Endothelial cell of umbilical vein (primary cell): ENCODE measurements around the gene CCDC172. TPM values are rescaled to one million over a fixed set of nuclear protein-coding genes. Genes with fewer than 3 reads are reported as not detected.

ENCODE experiments used
- BruUV-seq: library from RNA; stranded (reverse); fragments of 400-500 nt; replicated peaks from 2 replicates; lab custom pipeline; 2021; lab: Mats Ljungman, UMichigan
- CTCF ChIA-PET: fragments of 300-600, 350-600 bp; sonication (Branson Sonifier 250); formaldehyde crosslinking; loops from one replicate; lab custom pipeline; 2021; ENCODE audit warnings: antibody characterized with exemption, inconsistent platforms; lab: Charles Lee
- POLR2A ChIA-PET: fragments of 300-600, 350-600 bp; sonication (Branson Sonifier 250); formaldehyde crosslinking; loops from one replicate; lab custom pipeline; 2021; ENCODE audit warnings: antibody characterized with exemption, inconsistent platforms; lab: Charles Lee
- DNase-seq: peaks from one replicate; pipeline ENCODE4 v3.0.0-alpha.2; 2011; ENCODE audit warnings: low read depth, low spot score
- FAIRE-seq: peaks from 2 replicates; lab custom pipeline; 2011; peaks lifted over from hg19 to GRCh38; lab: Jason Lieb, UNC
- H2AFZ ChIP-seq: 2 replicates; pipeline ENCODE4 v1.6.0; 2012; ENCODE audit warnings: low read depth, low read length, control low read depth, inconsistent platforms
- H3K27ac ChIP-seq: 2 replicates; pipeline ENCODE4 v1.5.1; 2011; ENCODE audit warnings: low read depth, mild to moderate bottlenecking, control low read depth, low read length, moderate library complexity; ENCODE audit not compliant: insufficient read depth
- H3K27me3 ChIP-seq, 2 experiments: 2 replicates each; pipeline versions ENCODE4 v1.6.0 to v1.6.1; 2011; ENCODE audit warnings: low read length in 2 of 2, mixed read lengths in 1 of 2; ENCODE audit not compliant: control insufficient read depth in 2 of 2, insufficient read depth in 2 of 2
- H3K36me3 ChIP-seq, 2 experiments: 2 replicates in 1 of 2; 3 replicates in 1 of 2; pipeline ENCODE4 v1.5.1; 2011; ENCODE audit warnings: low read length in 2 of 2, mild to moderate bottlenecking in 1 of 2, moderate library complexity in 1 of 2; ENCODE audit not compliant: control insufficient read depth in 2 of 2, insufficient read depth in 2 of 2; ENCODE audit errors: extremely low read depth in 1 of 2
- H3K4me1 ChIP-seq: 3 replicates; pipeline ENCODE4 v1.5.1; 2011; ENCODE audit warnings: mild to moderate bottlenecking, low read length; ENCODE audit not compliant: control insufficient read depth, insufficient read depth; ENCODE audit errors: extremely low read depth
- H3K4me2 ChIP-seq: 2 replicates; pipeline ENCODE4 v1.6.1; 2011; ENCODE audit warnings: low read length, control low read depth, mixed read lengths; ENCODE audit not compliant: insufficient read depth
- H3K4me3 ChIP-seq, 3 experiments: fragments of 200-600 bp in 1 of 3; sonication (generic), shearing (Covaris generic) in 1 of 3; replicated peaks in 1 of 3; 2 replicates each; pipeline ENCODE4 v1.5.1; 2011 to 2016; ENCODE audit warnings: control low read depth in 3 of 3, low read length in 3 of 3, mild to moderate bottlenecking in 2 of 3, inconsistent platforms in 1 of 3, low read depth in 1 of 3, moderate library complexity in 1 of 3; ENCODE audit not compliant: insufficient read depth in 1 of 3
- H3K79me2 ChIP-seq: 2 replicates; pipeline ENCODE4 v1.6.0; 2012; ENCODE audit warnings: low read length, inconsistent platforms; ENCODE audit not compliant: control insufficient read depth, insufficient read depth
- H3K9ac ChIP-seq: replicated peaks from 2 replicates; pipeline ENCODE3; 2011; ENCODE audit warnings: low read length, control low read depth; ENCODE audit not compliant: insufficient read depth; ENCODE audit errors: extremely low read depth
- H3K9me1 ChIP-seq: replicated peaks from 3 replicates; pipeline ENCODE4 v1.6.0; 2011; ENCODE audit warnings: mild to moderate bottlenecking, low read length; ENCODE audit not compliant: control insufficient read depth, insufficient read depth; ENCODE audit errors: extremely low read depth
- H3K9me3 ChIP-seq: replicated peaks from 2 replicates; pipeline ENCODE4 v1.5.1; 2012; ENCODE audit warnings: low read length, inconsistent platforms; ENCODE audit not compliant: control insufficient read depth, insufficient read depth
- H4K20me1 ChIP-seq: replicated peaks from 2 replicates; pipeline ENCODE3; 2011; ENCODE audit warnings: mild to moderate bottlenecking, low read length; ENCODE audit not compliant: control insufficient read depth, insufficient read depth; ENCODE audit errors: extremely low read depth
- EZH2 ChIP-seq: IDR thresholded peaks from 2 replicates; pipeline ENCODE4 v1.6.1; 2012; ENCODE audit warnings: borderline replicate concordance, low read depth, mild to moderate bottlenecking, moderate library complexity, low read length, inconsistent platforms; ENCODE audit not compliant: severe bottlenecking
- FOS ChIP-seq: IDR thresholded peaks from 2 replicates; pipeline ENCODE4 v1.6.1; 2011; ENCODE audit warnings: mild to moderate bottlenecking, low read length, moderate library complexity, borderline replicate concordance; ENCODE audit not compliant: insufficient read depth
- GATA2 ChIP-seq: IDR thresholded peaks from 2 replicates; pipeline ENCODE4 v1.7.0; 2011; ENCODE audit warnings: low read depth, mild to moderate bottlenecking, moderate library complexity, mixed read lengths, low read length; ENCODE audit not compliant: insufficient read length, insufficient read depth
- JUN ChIP-seq: IDR thresholded peaks from 2 replicates; pipeline ENCODE4 v1.6.1; 2011; ENCODE audit warnings: borderline replicate concordance, low read depth; ENCODE audit not compliant: insufficient read length, insufficient read depth
- MYC ChIP-seq: IDR thresholded peaks from one replicate; pipeline ENCODE4 v1.6.1; 2011; ENCODE audit warnings: mild to moderate bottlenecking, low read depth, low read length
- POLR2A ChIP-seq: IDR thresholded peaks from 2 replicates; pipeline ENCODE4 v1.6.1; 2012; ENCODE audit warnings: low read depth, mild to moderate bottlenecking, control low read depth, low read length
- POLR2AphosphoS5 ChIP-seq: IDR thresholded peaks from 2 replicates; pipeline ENCODE4 v1.6.1; 2012; ENCODE audit warnings: low read depth, mild to moderate bottlenecking, control low read depth, low read length, moderate library complexity; ENCODE audit not compliant: insufficient read depth
- dilution Hi-C: fragments of 300-500 bp; cut with MboI; formaldehyde crosslinking; loops from one replicate; pipeline ENCODE4 v1.15.0; 2019; ENCODE audit warnings: low sequenced_read_pairs; ENCODE audit not compliant: extremely low pct_ligation_motif_present
- intact Hi-C: fragments of 100-400 bp; cut with micrococcal nuclease; formaldehyde crosslinking; loops from one replicate; pipeline ENCODE4 v1.10.0; 2022
- polyA plus RNA-seq, 4 experiments: library from polyadenylated mRNA; depleted of rRNA in 3 of 4; stranded (reverse) in 3 of 4; unstranded in 1 of 4; fragments of >200 nt; gene quantifications; 2 replicates each; pipeline versions ENCODE4 v1.2.1 to v1.2.3, GENCODE V29; 2011 to 2012; ENCODE audit warnings: missing spikeins in 1 of 4
- total RNA-seq: library from RNA; stranded (reverse); gene quantifications from 2 replicates; pipeline ENCODE4 v1.2.3, GENCODE V29; 2021
- TF ChIP-seq, protein P1 (sequence below): IDR thresholded peaks from 2 replicates; pipeline ENCODE4 v1.6.1; 2011; ENCODE audit not compliant: insufficient read depth, insufficient read length
- TF ChIP-seq, protein P2 (sequence below), 2 donors: IDR thresholded peaks; 1 replicate in 1 of 2; 2 replicates in 1 of 2; pipeline ENCODE4 v1.5.1; 2011; ENCODE audit warnings: low read length in 2 of 2, mild to moderate bottlenecking in 2 of 2, moderate library complexity in 2 of 2, control low read depth in 1 of 2, inconsistent platforms in 1 of 2, low read depth in 1 of 2; ENCODE audit not compliant: insufficient read depth in 1 of 2; ENCODE audit errors: extremely low read depth in 1 of 2

The CCDC172 gene
- total and polyA plus RNA-seq, 2 donors (not counting 3 experiments of a cell fraction or from before 2014, with no cell fraction given): not detected

DNA sequence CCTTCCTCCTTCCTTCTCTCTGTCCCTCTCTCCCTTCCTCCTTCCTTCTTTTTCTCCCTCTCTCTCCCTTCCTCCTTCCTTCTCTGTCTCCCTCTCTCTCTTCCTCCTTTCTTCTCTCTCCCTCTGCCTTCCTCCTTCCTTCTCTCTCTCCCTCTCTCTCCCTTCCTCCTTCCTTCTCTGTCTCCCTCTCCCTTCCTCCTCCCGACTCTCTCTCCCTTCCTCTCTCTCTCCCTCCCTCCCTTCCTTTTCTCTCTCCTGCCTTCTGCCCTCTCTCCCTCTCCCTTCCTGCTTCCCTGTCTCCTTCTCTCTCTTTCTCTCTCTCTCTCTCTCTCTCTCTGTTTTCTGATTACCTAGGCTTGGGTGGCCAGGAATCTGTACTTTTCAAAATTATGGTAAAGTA lies 34.6 kb upstream of the CCDC172 start:
- Histone ChIP-seq H3K27ac (no peak overlapping the region), H3K27me3 (no peaks in the 10 kb centered on the region), H3K4me2 (no peak overlapping the region), H3K79me2 (no peaks in the 10 kb centered on the region), H3K4me3 (no peak overlapping the region), H3K9ac (no peak overlapping the region), H3K9me3 (no peaks in the 10 kb centered on the region), H4K20me1 (no peaks in the 10 kb centered on the region), H2AFZ (no peak overlapping the region), H3K9me1 (no peaks in the 10 kb centered on the region), H3K36me3 (no peaks in the 10 kb centered on the region), H3K4me1 (no peaks in the 10 kb centered on the region)
- BruUV-seq: no TSS peak
- no peak for FAIRE-seq
- no peak for DNase-seq
- ChIA-PET CTCF (no interaction called here), POLR2A (no interaction called here)
- TF ChIP-seq, protein P1, sequence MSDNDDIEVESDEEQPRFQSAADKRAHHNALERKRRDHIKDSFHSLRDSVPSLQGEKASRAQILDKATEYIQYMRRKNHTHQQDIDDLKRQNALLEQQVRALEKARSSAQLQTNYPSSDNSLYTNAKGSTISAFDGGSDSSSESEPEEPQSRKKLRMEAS: no peak
- TF ChIP-seq POLR2AphosphoS5 (no peak), POLR2A (no peak), JUN (no peak), FOS (no peak), EZH2 (no peak), MYC (no peak), GATA2 (no peak)
- TF ChIP-seq, protein P2, sequence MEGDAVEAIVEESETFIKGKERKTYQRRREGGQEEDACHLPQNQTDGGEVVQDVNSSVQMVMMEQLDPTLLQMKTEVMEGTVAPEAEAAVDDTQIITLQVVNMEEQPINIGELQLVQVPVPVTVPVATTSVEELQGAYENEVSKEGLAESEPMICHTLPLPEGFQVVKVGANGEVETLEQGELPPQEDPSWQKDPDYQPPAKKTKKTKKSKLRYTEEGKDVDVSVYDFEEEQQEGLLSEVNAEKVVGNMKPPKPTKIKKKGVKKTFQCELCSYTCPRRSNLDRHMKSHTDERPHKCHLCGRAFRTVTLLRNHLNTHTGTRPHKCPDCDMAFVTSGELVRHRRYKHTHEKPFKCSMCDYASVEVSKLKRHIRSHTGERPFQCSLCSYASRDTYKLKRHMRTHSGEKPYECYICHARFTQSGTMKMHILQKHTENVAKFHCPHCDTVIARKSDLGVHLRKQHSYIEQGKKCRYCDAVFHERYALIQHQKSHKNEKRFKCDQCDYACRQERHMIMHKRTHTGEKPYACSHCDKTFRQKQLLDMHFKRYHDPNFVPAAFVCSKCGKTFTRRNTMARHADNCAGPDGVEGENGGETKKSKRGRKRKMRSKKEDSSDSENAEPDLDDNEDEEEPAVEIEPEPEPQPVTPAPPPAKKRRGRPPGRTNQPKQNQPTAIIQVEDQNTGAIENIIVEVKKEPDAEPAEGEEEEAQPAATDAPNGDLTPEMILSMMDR (IDR thresholded peaks at IDR 0.05; ENCODE audit: extremely low read depth in 1 of 2, insufficient read depth in 1 of 2, low read depth in 1 of 2, low read length in 2 of 2): no peak
- dilution Hi-C loops: no loop called here
- intact Hi-C loops: no loop called here
